ENCODE data around the gene DIAPH2. TPM values are rescaled to one million over a fixed set of nuclear protein-coding genes. Genes with fewer than 3 reads are reported as not detected.

The DIAPH2 gene
- total and polyA plus RNA-seq, 12 donors, result 1.8 to 13.6 (median 10.1) TPM

DNA sequence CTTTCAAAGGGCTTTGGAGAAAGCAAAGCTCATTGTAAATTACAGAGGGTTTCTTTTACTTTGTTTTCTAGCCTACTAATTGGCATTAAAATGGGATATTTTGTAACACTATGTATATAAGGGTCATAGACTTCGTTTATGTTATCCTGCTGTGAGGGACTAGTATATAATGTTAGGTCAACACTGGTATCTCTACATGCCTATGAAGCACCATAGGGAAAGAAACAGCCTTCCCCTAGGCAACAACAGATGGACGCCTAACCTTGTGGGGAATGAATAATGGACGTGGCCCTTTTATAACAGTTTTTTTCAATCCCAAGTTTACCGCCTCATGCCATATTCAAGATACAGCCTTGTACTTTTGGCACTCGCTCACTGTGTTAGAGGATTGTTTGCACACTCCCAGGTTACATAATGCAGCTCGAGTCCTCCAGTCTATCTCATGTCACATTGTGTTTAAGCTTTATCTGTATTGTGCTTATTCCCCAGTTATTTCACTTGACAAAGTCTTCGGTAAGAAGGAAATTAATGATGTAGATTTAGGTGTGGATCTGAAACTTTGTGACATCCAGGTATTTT lies 910.1 kb downstream of the DIAPH2 start:
- Histone ChIP-seq H3K4me3 (no peak overlapping the region), H3K4me1 (no peaks in the 10 kb centered on the region), H3K36me3 (no peaks in the 10 kb centered on the region), H3K9me3 (no peaks in the 10 kb centered on the region), H3K27ac (no peak overlapping the region), H3K27me3 (peaks cover 0 to 11% (median 0%) of the 10 kb centered on the region in 7 donors)
- ATAC-seq, result no peak
- intact Hi-C loops (cut with DNase I), result no loop called here
- no peak for DNase-seq
- no peak for TF ChIP-seq CTCF (IDR thresholded peaks at IDR 0.05)
- 80 to 83% methylated on average over 7 of the region's 7 CpGs for WGBS, 2 donors

DNA sequence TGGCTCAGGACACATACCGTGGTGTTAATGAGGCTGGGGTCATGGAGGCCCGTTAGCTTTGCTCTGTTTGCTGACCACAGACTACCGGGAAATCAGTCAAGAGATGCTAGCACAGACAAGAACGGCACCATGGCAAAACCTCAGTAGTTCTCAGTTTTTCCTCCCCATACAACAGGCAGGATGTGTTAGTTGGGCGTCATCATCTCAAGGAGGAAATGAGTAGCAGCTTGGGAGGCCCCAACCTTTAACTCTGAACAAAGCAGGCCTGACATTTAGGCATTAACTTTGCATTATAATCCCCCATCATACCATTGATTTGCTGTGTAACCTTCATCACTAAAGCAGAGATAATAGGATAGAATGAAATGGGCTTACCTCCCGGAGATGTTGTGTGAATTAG lies 913.3 kb downstream of the DIAPH2 start:
- H3K4me1 ChIP-seq, result no peaks in the 10 kb centered on the region

DNA sequence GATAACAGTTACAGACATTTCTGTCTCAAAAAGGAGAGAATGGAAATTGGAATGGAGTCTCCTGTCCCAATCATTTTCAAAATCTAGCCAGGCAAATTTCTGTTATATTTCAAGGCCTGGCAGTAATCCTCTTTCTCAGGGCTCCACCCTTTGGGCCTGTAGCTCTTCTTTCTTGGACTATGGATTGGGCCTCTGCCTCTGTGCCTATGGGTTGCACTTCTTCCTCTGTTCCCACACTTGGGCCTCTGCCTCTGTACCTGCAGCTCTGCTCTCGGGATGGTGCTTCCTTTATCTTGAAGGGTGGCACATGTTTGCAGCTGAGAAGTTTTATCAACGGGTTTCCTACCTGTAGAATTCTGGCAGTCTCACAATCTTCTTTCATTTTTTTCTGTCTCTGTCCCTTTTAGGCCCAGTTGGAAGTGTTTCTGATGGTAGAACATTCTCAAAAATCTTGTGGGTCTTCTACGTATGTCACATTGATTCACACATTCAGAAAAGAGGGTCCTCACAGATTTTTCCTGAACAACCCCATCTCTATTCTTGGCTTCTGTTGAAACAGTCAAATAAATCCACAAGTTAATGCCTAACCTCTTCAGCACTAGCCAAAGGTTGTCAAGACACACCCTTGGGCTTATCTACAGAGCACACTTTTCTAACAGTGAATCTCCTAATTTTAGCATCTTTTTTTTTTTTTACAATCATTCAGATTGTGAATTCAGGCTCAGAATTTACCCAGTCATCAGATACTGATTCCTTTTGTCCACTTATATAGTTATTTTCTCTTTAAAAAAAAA lies 918.0 kb downstream of the DIAPH2 start:
- no peak for DNase-seq
- 92% methylated on average over 3 of the region's 3 CpGs for WGBS, 2 donors
- no peak for TF ChIP-seq CTCF (IDR thresholded peaks at IDR 0.05)

More for the DNA sequence above, 913.3 kb downstream of the DIAPH2 start:
- ATAC-seq (no peak), DNase-seq (no peak)
- no peaks in the 10 kb centered on the region for H3K27me3 ChIP-seq
- H3K27ac ChIP-seq, result no peak overlapping the region
- WGBS, 2 donors, result 51 to 53% methylated on average over 6 of the region's 6 CpGs
- no peak overlapping the region for H3K4me3 ChIP-seq
- TF ChIP-seq CTCF (IDR thresholded peaks at IDR 0.05), result no peak
- no peaks in the 10 kb centered on the region for H3K36me3 ChIP-seq
- intact Hi-C loops (cut with DNase I), result no loop called here
- H3K9me3 ChIP-seq, result no peaks in the 10 kb centered on the region

GRCh38 chrX:97605271-97605670 lies 920.6 kb downstream of the DIAPH2 start:
- intact Hi-C loops (cut with DNase I), result no loop called here
- Histone ChIP-seq H3K4me1 (no peaks in the 10 kb centered on the region), H3K27me3 (no peaks in the 10 kb centered on the region), H3K9me3 (no peaks in the 10 kb centered on the region), H3K36me3 (no peaks in the 10 kb centered on the region), H3K27ac (no peak overlapping the region), H3K4me3 (no peak overlapping the region)
- no peak for TF ChIP-seq CTCF (IDR thresholded peaks at IDR 0.05)
- DNase-seq, result no peak
- ATAC-seq, result no peak
- WGBS, 2 donors, result 46% methylated on average over 3 of the region's 3 CpGs

More for the DNA sequence above, 918.0 kb downstream of the DIAPH2 start:
- Histone ChIP-seq H3K27ac (no peak overlapping the region), H3K36me3 (no peaks in the 10 kb centered on the region), H3K27me3 (no peaks in the 10 kb centered on the region), H3K4me3 (no peak overlapping the region), H3K4me1 (no peaks in the 10 kb centered on the region), H3K9me3 (no peaks in the 10 kb centered on the region)
- intact Hi-C loops (cut with DNase I), result no loop called here
- no peak for ATAC-seq

Measured in heart right ventricle (tissue), 16 donors.